ENCODE results near the gene MPPE1.
"Not testable (repeated sequence)": the region's sequence is repeated elsewhere in the genome, so short reads cannot be mapped to it uniquely, and the experiment has no call there.

Gene MPPE1

DNA sequence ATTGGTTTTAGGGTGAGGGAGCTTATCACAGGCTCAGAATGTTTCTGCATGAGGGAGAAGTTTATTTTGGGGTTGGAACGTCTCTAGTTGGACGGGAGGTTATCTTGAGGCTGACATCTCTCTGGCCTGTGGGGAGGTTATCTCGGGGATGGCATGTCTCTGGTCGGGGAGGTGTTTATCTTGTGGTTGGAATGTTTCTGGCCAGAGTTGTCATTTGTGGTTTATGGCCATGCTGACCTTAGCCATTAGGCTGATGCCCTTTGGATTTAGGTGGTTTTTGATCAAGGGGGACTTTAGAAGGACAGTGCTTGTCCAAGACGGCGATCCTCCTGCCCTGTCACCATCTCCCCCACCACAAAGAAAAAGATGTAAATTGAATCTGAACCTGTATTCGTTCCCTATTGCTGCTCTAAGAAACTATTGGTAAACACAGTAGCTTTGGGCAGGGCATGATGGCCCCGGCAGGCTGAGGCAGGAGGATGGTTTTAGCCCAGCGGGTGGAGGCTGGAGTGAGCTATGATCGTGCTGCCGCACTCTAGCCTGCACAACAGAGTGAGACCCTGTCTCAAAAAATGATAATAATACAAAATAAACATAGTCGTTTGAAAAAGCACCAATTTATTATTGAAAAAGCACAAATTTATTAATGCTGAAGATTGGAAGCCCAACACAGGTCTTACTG lies 17.8 kb upstream of the MPPE1 start:
- no peak for DNase-seq (ENCODE audit: low read depth)

- DNase-seq (ENCODE audit: low read depth) = no peak
These were observed 15.3 kb upstream of the MPPE1 start for GRCh38 chr18:11923450-11923849.

DNA sequence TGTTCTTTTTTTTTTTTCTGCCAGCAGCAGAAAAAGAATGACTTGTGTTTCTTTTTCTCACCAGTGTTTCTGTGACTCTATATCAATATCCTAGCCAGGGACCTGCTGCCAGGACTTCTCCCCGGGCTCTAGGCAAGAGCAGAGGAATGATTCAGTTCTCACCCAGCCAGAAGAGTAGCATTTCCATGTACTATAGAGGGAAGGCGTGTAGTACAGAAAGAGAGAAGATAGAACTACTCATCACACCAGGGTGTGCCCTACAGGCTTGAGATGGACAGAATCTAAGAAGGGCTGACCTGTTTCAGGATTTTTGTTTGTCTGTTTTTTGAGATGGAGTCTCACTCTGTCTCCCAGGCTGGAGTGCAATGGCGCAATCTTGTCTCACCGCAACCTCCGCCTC lies 11.4 kb upstream of the MPPE1 start:
- not testable (repeated sequence) for DNase-seq (ENCODE audit: low read depth)

- DNase-seq (ENCODE audit: low read depth) = not testable (repeated sequence)
These were observed 8.8 kb upstream of the MPPE1 start for GRCh38 chr18:11916880-11917279.

DNA sequence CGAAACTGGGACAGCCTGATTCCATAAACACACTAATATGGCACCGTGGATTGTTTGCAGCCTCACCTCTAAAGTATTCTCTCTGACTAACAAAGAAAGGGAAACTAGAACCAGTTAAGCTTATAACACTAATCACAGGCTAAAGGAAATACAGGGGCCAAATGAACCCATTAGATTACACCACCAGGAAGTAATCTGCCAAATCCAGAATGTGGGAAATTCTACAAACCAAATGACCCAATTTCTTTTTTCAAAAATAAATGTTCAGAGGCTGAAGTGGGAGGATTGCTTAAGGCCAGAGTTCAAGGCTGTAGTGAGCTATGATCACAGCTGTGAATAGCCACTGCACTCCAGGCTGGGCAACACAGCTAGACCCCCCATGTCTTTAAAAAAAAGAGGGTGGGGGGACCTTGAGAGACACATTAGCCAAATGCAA lies 1.5 kb upstream of the MPPE1 start:
- no peak for DNase-seq (ENCODE audit: low read depth)

GRCh38 chr18:11909061-11909455 lies 941 bp upstream of the MPPE1 start:
- no peak for DNase-seq (ENCODE audit: low read depth)

- DNase-seq (ENCODE audit: low read depth) = no peak
These were observed 917 bp downstream of the MPPE1 start for GRCh38 chr18:11906926-11907874.

GRCh38 chr18:11906176-11906575 lies 1.9 kb downstream of the MPPE1 start:
- no peak for DNase-seq (ENCODE audit: low read depth)

DNA sequence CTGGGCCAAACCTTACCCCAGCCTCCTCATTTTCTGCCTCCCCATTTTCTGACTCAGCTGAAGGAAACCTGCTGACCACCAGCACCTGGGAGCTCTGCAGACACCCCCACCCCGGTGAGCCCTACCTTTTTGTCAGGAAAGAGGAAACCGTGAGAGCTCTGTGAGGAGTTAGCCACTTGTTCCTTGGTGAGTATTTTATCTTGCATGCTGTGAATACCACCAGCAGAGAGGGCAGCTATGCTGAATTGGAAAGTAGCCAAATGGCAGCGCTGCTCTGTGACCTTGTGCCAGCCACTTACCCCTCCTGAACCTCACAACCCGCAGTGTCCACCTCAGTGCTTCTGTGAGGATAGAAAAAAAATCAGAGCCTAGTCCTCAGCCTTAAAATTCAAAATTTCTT lies 2.5 kb downstream of the MPPE1 start:
- DNase-seq (ENCODE audit: low read depth) = no peak

DNA sequence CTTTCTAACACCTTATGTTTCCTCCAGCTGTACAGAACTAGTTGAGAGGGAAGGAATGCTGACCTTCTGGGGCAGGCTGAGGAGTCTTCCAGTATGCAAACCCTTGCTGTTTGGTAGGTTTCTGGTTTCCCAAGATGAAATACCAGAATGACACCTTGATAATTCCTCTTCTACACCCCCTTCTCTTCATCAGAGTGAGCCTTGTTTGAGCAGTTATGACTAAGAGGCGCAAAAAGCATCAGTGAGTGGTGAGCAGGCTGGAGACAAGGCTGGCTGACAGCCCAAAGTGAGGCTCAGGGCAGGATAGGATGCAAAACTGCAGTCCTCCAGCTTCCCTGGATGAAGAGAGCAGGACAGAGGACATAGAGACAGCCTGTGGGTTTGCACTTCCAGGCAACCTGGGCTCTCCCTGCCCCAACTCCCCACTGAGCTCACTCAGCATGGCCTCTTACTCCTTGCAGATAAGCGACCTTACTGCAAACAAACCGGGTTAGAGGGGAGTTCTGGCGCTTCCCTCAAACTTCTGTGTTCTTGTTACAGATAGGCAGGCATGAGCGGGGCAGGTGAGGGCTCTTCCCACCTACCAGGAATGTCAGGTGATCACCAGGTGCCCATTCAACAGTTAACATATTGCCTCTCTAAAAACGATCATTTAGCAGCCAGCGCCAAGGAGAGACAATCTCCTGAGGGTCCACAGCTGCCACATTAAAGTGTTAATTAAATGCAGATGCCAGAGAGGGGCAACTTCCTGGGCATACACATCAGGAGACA lies 5.4 kb downstream of the MPPE1 start:
- DNase-seq (ENCODE audit: low read depth) = no peak

GRCh38 chr18:11901826-11902438 lies 6.2 kb downstream of the MPPE1 start:
- no peak for DNase-seq (ENCODE audit: low read depth)

GRCh38 chr18:11899063-11899462 lies 9.1 kb downstream of the MPPE1 start:
- no peak for DNase-seq (ENCODE audit: low read depth)

DNA sequence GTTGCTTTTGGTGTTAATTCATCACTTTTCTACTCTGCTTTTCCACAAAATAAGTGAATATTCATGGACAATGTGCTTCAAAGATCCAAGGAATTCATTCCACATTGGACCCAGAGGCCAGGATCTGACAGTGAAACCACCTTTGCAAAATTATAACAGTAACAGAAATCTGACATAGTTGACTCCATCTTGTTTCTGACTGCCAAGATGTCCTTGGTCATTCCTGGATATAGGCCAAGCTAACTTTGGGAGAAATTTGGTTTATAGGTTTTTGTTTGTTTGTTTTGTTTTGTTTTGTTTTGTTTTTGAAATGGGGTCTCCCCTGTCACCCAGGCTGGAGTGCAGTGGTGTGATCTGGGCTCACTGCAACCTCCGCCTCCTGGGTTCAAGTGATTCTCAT lies 10.3 kb downstream of the MPPE1 start:
- DNase-seq (ENCODE audit: low read depth) = no peak

- not testable (repeated sequence) for DNase-seq (ENCODE audit: low read depth)
These were observed 15.7 kb downstream of the MPPE1 start for GRCh38 chr18:11892438-11892837.

- DNase-seq (ENCODE audit: low read depth) = no peak
These were observed 16.4 kb downstream of the MPPE1 start for GRCh38 chr18:11891737-11892136.

DNA sequence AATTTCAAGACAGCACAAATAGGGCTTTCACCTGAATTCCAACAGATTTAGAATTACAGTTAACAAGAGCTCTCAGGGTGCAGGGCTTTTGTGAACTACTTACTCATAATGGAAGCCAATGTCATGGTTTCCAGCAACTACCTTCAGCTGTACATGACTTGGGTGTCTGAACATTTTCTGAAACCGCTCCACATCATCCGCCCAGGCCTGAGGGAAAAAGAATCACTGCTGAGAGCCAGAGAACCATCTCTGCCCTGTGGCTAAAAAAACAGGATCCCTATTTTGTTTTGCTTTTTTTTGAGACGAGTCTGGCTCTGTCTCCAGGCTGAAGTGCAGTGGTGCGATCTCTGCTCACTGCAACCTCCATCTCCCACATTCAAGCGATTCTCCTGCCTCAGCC lies 18.8 kb downstream of the MPPE1 start:
- no peak for DNase-seq (ENCODE audit: low read depth)

GRCh38 chr18:11888726-11889125 lies 19.4 kb downstream of the MPPE1 start:
- DNase-seq (ENCODE audit: low read depth) = no peak

DNA sequence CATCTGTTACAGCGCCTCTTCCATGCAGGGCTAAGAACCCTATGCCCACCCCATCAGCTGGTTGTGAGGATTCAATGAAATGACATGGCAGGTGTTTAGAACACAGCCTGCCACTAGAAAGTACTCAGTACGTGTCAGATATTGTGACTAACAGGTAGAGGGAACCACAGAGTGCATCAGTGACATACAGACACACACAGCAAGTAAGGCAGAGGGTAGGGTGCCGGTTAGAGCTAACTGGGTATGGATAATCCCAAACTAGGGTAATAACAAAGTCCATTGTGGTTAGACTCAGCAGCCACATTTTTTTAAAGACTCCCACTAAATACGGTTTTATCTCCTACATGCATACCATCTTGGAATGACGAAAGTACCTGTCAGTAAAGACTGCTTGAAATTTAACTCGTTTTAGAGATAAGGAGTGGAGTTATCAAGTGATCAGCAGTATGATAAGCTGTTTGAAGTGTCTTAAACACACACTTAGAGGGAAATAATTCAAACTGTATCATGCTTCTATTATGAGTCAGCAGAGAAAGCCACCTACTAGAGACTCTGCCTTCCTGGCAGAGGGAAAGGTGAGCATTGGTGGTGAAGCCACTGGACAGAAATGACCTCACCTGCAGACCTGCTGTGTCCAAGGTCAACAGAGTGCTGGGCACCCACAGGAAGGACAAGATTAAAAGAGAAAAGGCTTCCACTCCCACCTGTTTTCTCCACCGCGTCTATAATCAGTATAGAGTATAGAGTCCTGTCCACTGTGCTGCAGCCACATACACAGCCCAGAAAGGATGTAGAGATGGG lies 20.6 kb downstream of the MPPE1 start:
- DNase-seq (ENCODE audit: low read depth) = no peak

GRCh38 chr18:11886577-11887110 lies 21.5 kb downstream of the MPPE1 start:
- DNase-seq (ENCODE audit: low read depth) = no peak

- no peak for DNase-seq (ENCODE audit: low read depth)
These were observed 22.7 kb downstream of the MPPE1 start for GRCh38 chr18:11885278-11885947.
